ENCODE results near the gene GCK. TPM values are rescaled to one million over a fixed set of nuclear protein-coding genes. Genes with fewer than 3 reads are reported as not detected.

GCK gene
- total RNA-seq, 1 donor, result 0.27 TPM

- peak in 2 of 3 donors; percentile 44 to 54 for DNase-seq (ENCODE audit: low read depth in 2 of 3, low spot score in 2 of 3)
Measured at GRCh38 chr7:44097064-44097932, 91.9 kb downstream of the GCK start.

GRCh38 chr7:44096326-44096881 is 92.8 kb downstream of the GCK start:
- DNase-seq (ENCODE audit: low read depth in 2 of 3, low spot score in 2 of 3), result no peak

GRCh38 chr7:44095781-44096180 is 93.5 kb downstream of the GCK start:
- no peak for DNase-seq (ENCODE audit: low read depth in 2 of 3, low spot score in 2 of 3)

- DNase-seq (ENCODE audit: low read depth in 2 of 3, low spot score in 2 of 3), result no peak
Measured at GRCh38 chr7:44094883-44095592, 94.2 kb downstream of the GCK start.

- no peak for DNase-seq (ENCODE audit: low read depth in 2 of 3, low spot score in 2 of 3)
Measured at GRCh38 chr7:44094365-44094764, 94.9 kb downstream of the GCK start.

Small RNA genes lying within 50 kb of the gene (small RNA-seq; reads per million reads assigned to genes)
- not detected for gene RNA5SP230

Other genes starting within 250 kb of the GCK start
- not detected for gene SPDYE1, start 191.5 kb downstream of the GCK start, total RNA-seq
- gene DBNL, start 144.7 kb downstream of the GCK start, total RNA-seq, result 125 TPM
- gene PGAM2, start 123.9 kb downstream of the GCK start, total RNA-seq, result 0.81 TPM
- gene POLM, start 106.9 kb downstream of the GCK start, total RNA-seq, result 32.9 TPM
- 19.4 TPM for gene AEBP1, start 85.1 kb downstream of the GCK start, total RNA-seq
- gene POLD2, start 65.9 kb downstream of the GCK start, total RNA-seq, result 120 TPM
- gene MYL7, start 48.1 kb downstream of the GCK start, total RNA-seq, result not detected
- gene YKT6, start 11.5 kb upstream of the GCK start, total RNA-seq, result 25.9 TPM
- under 0.01 TPM for gene CAMK2B, start 136.2 kb upstream of the GCK start, total RNA-seq